PFSK-1 (cell line): Measurements from ENCODE around the gene CYTH1.

Experiments used
- FOXP2 ChIP-seq: optimal IDR thresholded peaks from 2 replicates; pipeline ENCODE3; 2011; ENCODE audit warnings: borderline replicate concordance, control low read depth, inconsistent platforms; ENCODE audit not compliant: insufficient read depth; ENCODE audit errors: extremely low read length, extremely low read depth
- POLR2AphosphoS5 ChIP-seq: IDR thresholded peaks from 2 replicates; pipeline ENCODE4 v1.6.1; 2012; ENCODE audit warnings: low read depth, mild to moderate bottlenecking, control low read depth, low read length, moderate library complexity
- REST ChIP-seq, 2 experiments: IDR thresholded peaks; 2 replicates each; pipeline versions ENCODE4 v1.6.1 to v1.8.0; 2011 to 2012; ENCODE audit warnings: low read depth in 2 of 2, low read length in 2 of 2, control low read depth in 1 of 2, inconsistent platforms in 1 of 2, mild to moderate bottlenecking in 1 of 2, moderate library complexity in 1 of 2; ENCODE audit not compliant: insufficient read depth in 1 of 2
- SIN3A ChIP-seq: IDR thresholded peaks from 2 replicates; pipeline ENCODE4 v1.6.1; 2012; ENCODE audit warnings: mild to moderate bottlenecking, low read length, moderate library complexity, borderline replicate concordance; ENCODE audit not compliant: insufficient read depth
- TAF1 ChIP-seq: IDR thresholded peaks from 2 replicates; pipeline ENCODE4 v1.6.1; 2012; ENCODE audit warnings: low read length, control low read depth, borderline replicate concordance; ENCODE audit not compliant: insufficient read depth

The CYTH1 gene

GRCh38 chr17:78628547-78629435 lies 153.3 kb downstream of the CYTH1 start:
- TF ChIP-seq FOXP2 (no peak), POLR2AphosphoS5 (no peak), TAF1 (no peak)

GRCh38 chr17:78624324-78625151 lies 157.5 kb downstream of the CYTH1 start:
- no peak for TF ChIP-seq POLR2AphosphoS5
- TF ChIP-seq REST (IDR thresholded peaks at IDR 0.05; ENCODE audit: insufficient read depth in 1 of 2, low read depth in 2 of 2, low read length in 2 of 2): no peak
- TF ChIP-seq SIN3A: no peak
- no peak for TF ChIP-seq TAF1
